GM12878 (cell line): Measurements from ENCODE around the gene GALNT18.

ENCODE experiments used
- ASH2L ChIP-seq: fragments of 300-600, 200-600 bp; sonication (generic); IDR thresholded peaks from 2 replicates; pipeline ENCODE4 v1.6.1; 2017; ENCODE audit warnings: low read depth, mild to moderate bottlenecking, borderline replicate concordance
- EP300 ChIP-seq, 2 experiments: fragments of 150-350 bp in 1 of 2; IDR thresholded peaks; 2 replicates each; pipeline ENCODE4 v1.6.1; 2011 to 2012; ENCODE audit warnings: low read depth in 2 of 2, low read length in 2 of 2, borderline replicate concordance in 1 of 2, improper control_type of control experiment in 1 of 2, inconsistent platforms in 1 of 2; ENCODE audit not compliant: control insufficient read depth in 1 of 2
- ESRRA ChIP-seq: IDR thresholded peaks from 2 replicates; pipeline ENCODE4 v1.6.1; 2012; ENCODE audit warnings: mild to moderate bottlenecking, low read length, improper control_type of control experiment
- MTA2 ChIP-seq: fragments of 450-650 bp; IDR thresholded peaks from 2 replicates; pipeline ENCODE4 v1.6.1; 2016; ENCODE audit warnings: low read depth, mild to moderate bottlenecking, moderate library complexity
- NFYA ChIP-seq: IDR thresholded peaks from 2 replicates; pipeline ENCODE4 v1.6.1; 2011; ENCODE audit warnings: low read depth, mild to moderate bottlenecking, low read length, improper control_type of control experiment, borderline replicate concordance
- PML ChIP-seq: IDR thresholded peaks from 2 replicates; pipeline ENCODE4 v1.6.1; 2012; ENCODE audit warnings: low read length, inconsistent platforms
- TCF12 ChIP-seq: IDR thresholded peaks from 2 replicates; pipeline ENCODE4 v1.6.1; 2011; ENCODE audit warnings: low read depth, mild to moderate bottlenecking, low read length
- ZNF622 ChIP-seq: fragments of 450-650 bp; IDR thresholded peaks from 2 replicates; pipeline ENCODE4 v1.6.1; 2017; ENCODE audit warnings: mild to moderate bottlenecking, inconsistent platforms
- ZZZ3 ChIP-seq: IDR thresholded peaks from 2 replicates; pipeline ENCODE4 v1.6.1; 2011; ENCODE audit warnings: low read depth; ENCODE audit not compliant: control insufficient read depth, insufficient read length
- TF ChIP-seq, protein P1 (sequence below): IDR thresholded peaks from 2 replicates; pipeline ENCODE4 v1.6.1; 2011; ENCODE audit warnings: low read depth, low read length, improper control_type of control experiment, borderline replicate concordance

DNA sequence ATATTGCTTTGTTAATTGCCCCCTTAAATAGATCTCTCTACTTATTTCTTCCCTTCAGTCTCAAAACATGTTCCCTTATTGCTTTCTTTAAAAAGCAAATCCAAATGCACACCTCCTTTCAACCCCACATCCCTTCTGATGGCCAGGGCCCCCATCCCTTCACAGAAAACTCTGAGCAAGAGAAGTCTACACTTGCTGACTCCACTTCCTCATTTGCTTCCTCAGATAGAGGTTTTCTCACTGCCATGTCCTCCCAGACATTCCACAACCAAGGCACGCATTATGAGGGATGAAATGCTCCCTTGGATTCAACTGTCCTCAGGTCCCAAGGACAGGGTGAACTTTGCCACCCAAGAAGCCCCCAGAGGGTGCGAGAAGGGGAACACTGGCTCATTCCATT is 311.9 kb downstream of the GALNT18 start:
- TF ChIP-seq MTA2 = no peak
- no peak for TF ChIP-seq NFYA
- no peak for TF ChIP-seq ASH2L
- TF ChIP-seq, protein P1, sequence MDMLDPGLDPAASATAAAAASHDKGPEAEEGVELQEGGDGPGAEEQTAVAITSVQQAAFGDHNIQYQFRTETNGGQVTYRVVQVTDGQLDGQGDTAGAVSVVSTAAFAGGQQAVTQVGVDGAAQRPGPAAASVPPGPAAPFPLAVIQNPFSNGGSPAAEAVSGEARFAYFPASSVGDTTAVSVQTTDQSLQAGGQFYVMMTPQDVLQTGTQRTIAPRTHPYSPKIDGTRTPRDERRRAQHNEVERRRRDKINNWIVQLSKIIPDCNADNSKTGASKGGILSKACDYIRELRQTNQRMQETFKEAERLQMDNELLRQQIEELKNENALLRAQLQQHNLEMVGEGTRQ = no peak
- no peak for TF ChIP-seq PML
- no peak for TF ChIP-seq TCF12
- TF ChIP-seq ZZZ3 = no peak
- no peak for TF ChIP-seq ESRRA
- TF ChIP-seq EP300 (IDR thresholded peaks at IDR 0.05; ENCODE audit: borderline replicate concordance in 1 of 2, control insufficient read depth in 1 of 2, low read depth in 2 of 2, low read length in 2 of 2) = no peak
- no peak for TF ChIP-seq ZNF622
